GM12892 (cell line): ENCODE measurements around the gene PRRX1.

Source experiments
- DNase-seq: peaks from one replicate; pipeline ENCODE4 v3.0.0; 2011; ENCODE audit not compliant: insufficient read length
- FAIRE-seq: peaks from 2 replicates; lab custom pipeline; 2011; peaks lifted over from hg19 to GRCh38; lab: Jason Lieb, UNC
- POLR2A ChIP-seq: IDR thresholded peaks from 2 replicates; pipeline ENCODE4 v1.6.1; 2011; ENCODE audit warnings: low read depth, low read length, control low read depth
- POLR2AphosphoS5 ChIP-seq: IDR thresholded peaks from 2 replicates; pipeline ENCODE4 v1.6.1; 2011; ENCODE audit warnings: low read depth, low read length, control low read depth
- TAF1 ChIP-seq: IDR thresholded peaks from 2 replicates; pipeline ENCODE4 v1.6.1; 2011; ENCODE audit warnings: low read depth, mild to moderate bottlenecking, control low read depth, low read length, borderline replicate concordance

The PRRX1 gene

GRCh38 chr1:170696591-170697290, 32.8 kb downstream of the PRRX1 start:
- no peak for FAIRE-seq
- no peak for DNase-seq
- no peak for TF ChIP-seq TAF1
- no peak for TF ChIP-seq POLR2AphosphoS5
- TF ChIP-seq POLR2A = no peak

GRCh38 chr1:170697316-170697715, 33.4 kb downstream of the PRRX1 start:
- TF ChIP-seq POLR2A = no peak
- TF ChIP-seq POLR2AphosphoS5 = no peak
- TF ChIP-seq TAF1 = no peak
- FAIRE-seq (no peak), DNase-seq (no peak)

GRCh38 chr1:170698301-170699275, 34.7 kb downstream of the PRRX1 start:
- FAIRE-seq = no peak
- TF ChIP-seq POLR2AphosphoS5 = no peak
- TF ChIP-seq TAF1 = no peak
- TF ChIP-seq POLR2A = no peak
- DNase-seq = no peak

- no peak for FAIRE-seq
- TF ChIP-seq TAF1 (no peak), POLR2AphosphoS5 (no peak), POLR2A (no peak)
- no peak for DNase-seq
Measured at GRCh38 chr1:170699696-170700095, 35.8 kb downstream of the PRRX1 start.

- no peak for FAIRE-seq
- TF ChIP-seq POLR2A (no peak), POLR2AphosphoS5 (no peak), TAF1 (no peak)
- DNase-seq = no peak
Measured at GRCh38 chr1:170700842-170701615, 37.1 kb downstream of the PRRX1 start.

GRCh38 chr1:170701962-170702361, 38.0 kb downstream of the PRRX1 start:
- no peak for TF ChIP-seq TAF1
- no peak for TF ChIP-seq POLR2AphosphoS5
- TF ChIP-seq POLR2A = no peak
- FAIRE-seq (no peak), DNase-seq (no peak)

GRCh38 chr1:170703591-170703990, 39.7 kb downstream of the PRRX1 start:
- no peak for FAIRE-seq
- no peak for DNase-seq
- no peak for TF ChIP-seq POLR2AphosphoS5
- TF ChIP-seq POLR2A = no peak
- no peak for TF ChIP-seq TAF1

GRCh38 chr1:170704256-170704655, 40.3 kb downstream of the PRRX1 start:
- FAIRE-seq = no peak
- TF ChIP-seq POLR2AphosphoS5 (no peak), TAF1 (no peak), POLR2A (no peak)
- no peak for DNase-seq

- TF ChIP-seq TAF1 = no peak
- no peak for TF ChIP-seq POLR2A
- no peak for TF ChIP-seq POLR2AphosphoS5
Measured at GRCh38 chr1:170705981-170706380, 42.0 kb downstream of the PRRX1 start.

GRCh38 chr1:170707117-170707516, 43.2 kb downstream of the PRRX1 start:
- DNase-seq (no peak), FAIRE-seq (no peak)
- TF ChIP-seq POLR2A = no peak
- TF ChIP-seq POLR2AphosphoS5 = no peak
- no peak for TF ChIP-seq TAF1

More at GRCh38 chr1:170705981-170706380, 42.0 kb downstream of the PRRX1 start:
- FAIRE-seq (no peak), DNase-seq (no peak)
